GM12878 (cell line): ENCODE data around the gene GFRA1. TPM values are rescaled to one million over a fixed set of nuclear protein-coding genes. Genes with fewer than 3 reads are reported as not detected.

Experiments used
- ATAC-seq: fragments of 200-7000 bp; cut with Tn5 transposase; 3 replicates; pipeline ENCODE4 v1.9.1; 2020; ENCODE audit warnings: mild to moderate bottlenecking, moderate library complexity
- BruUV-seq: library from RNA; stranded (reverse); fragments of 400-500 nt; replicated peaks from 2 replicates; lab custom pipeline; 2021; lab: Mats Ljungman, UMichigan
- CTCF ChIA-PET: fragments of 300-600 bp; sonication (Branson Sonifier 250); formaldehyde crosslinking; extraction: SDS; loops from one replicate; lab custom pipeline; 2021; ENCODE audit warnings: inconsistent platforms; lab: Yijun Ruan, JAX
- POLR2A ChIA-PET: fragments of 350-600 bp; formaldehyde crosslinking; extraction: SDS; loops from one replicate; lab custom pipeline; 2021; ENCODE audit warnings: inconsistent platforms; lab: Charles Lee
- RAD21 ChIA-PET: fragments of 300-600 bp; sonication (Branson Sonifier 250); formaldehyde crosslinking; loops from one replicate; lab custom pipeline; 2023; ENCODE audit warnings: antibody characterized with exemption; ENCODE audit not compliant: unreplicated experiment; lab: Charles Lee
- SMC1A ChIA-PET: fragments of 300-600 bp; sonication (Branson Sonifier 250); formaldehyde crosslinking; loops from one replicate; lab custom pipeline; 2023; ENCODE audit not compliant: unreplicated experiment, uncharacterized antibody; lab: Charles Lee
- DNase-seq: peaks from one replicate; pipeline ENCODE4 v3.0.0-alpha.2; 2011; ENCODE audit warnings: low read depth, low spot score
- FAIRE-seq: peaks from 3 replicates; lab custom pipeline; 2011; peaks lifted over from hg19 to GRCh38; lab: Jason Lieb, UNC
- H2AFZ ChIP-seq: 2 replicates; pipeline ENCODE4 v1.6.0; 2011; ENCODE audit warnings: low read depth, low read length, control low read depth; ENCODE audit not compliant: control insufficient read depth
- H3K27ac ChIP-seq: 2 replicates; pipeline ENCODE4 v1.5.1; 2011; ENCODE audit warnings: control low read depth; ENCODE audit not compliant: control insufficient read depth, insufficient read depth
- H3K27me3 ChIP-seq, 2 experiments: replicated peaks in 1 of 2; 2 replicates each; pipeline versions ENCODE4 v1.6.0 to v1.6.1; 2011; ENCODE audit warnings: low read length in 1 of 2; ENCODE audit not compliant: control insufficient read depth in 2 of 2, insufficient read depth in 2 of 2
- H3K36me3 ChIP-seq, 2 experiments: 2 replicates each; pipeline ENCODE4 v1.5.1; 2011; ENCODE audit warnings: low read length in 1 of 2; ENCODE audit not compliant: control insufficient read depth in 2 of 2, insufficient read depth in 2 of 2
- H3K4me1 ChIP-seq: 2 replicates; pipeline ENCODE4 v1.6.1; 2011; ENCODE audit warnings: mild to moderate bottlenecking, low read length, moderate library complexity, mixed read lengths; ENCODE audit not compliant: control insufficient read depth, insufficient read depth
- H3K4me2 ChIP-seq: 2 replicates; pipeline ENCODE4 v1.6.0; 2011; ENCODE audit warnings: control low read depth; ENCODE audit not compliant: control insufficient read depth, insufficient read depth
- H3K4me3 ChIP-seq: fragments of 200-600 bp; sonication (generic); 2 replicates; pipeline ENCODE4 v1.5.1; 2016
- H3K79me2 ChIP-seq: 2 replicates; pipeline ENCODE4 v1.6.0; 2011; ENCODE audit warnings: low read length; ENCODE audit not compliant: control insufficient read depth, insufficient read depth
- H3K9ac ChIP-seq: 2 replicates; pipeline ENCODE4 v1.8.0; 2011; ENCODE audit warnings: low read length, control low read depth, mixed read lengths; ENCODE audit not compliant: control insufficient read depth, insufficient read depth
- H3K9me3 ChIP-seq: replicated peaks from 3 replicates; pipeline ENCODE4 v1.5.1; 2011; ENCODE audit warnings: mild to moderate bottlenecking, low read length; ENCODE audit not compliant: control insufficient read depth, insufficient read depth
- H4K20me1 ChIP-seq: 2 replicates; pipeline ENCODE4 v1.6.0; 2011; ENCODE audit not compliant: control insufficient read depth, insufficient read depth
- CEBPZ ChIP-seq: fragments of 150-350 bp; IDR thresholded peaks from 2 replicates; pipeline ENCODE4 v1.6.1; 2016; ENCODE audit warnings: low read depth, low read length
- EP300 ChIP-seq, 2 experiments: fragments of 150-350 bp in 1 of 2; IDR thresholded peaks; 2 replicates each; pipeline ENCODE4 v1.6.1; 2011 to 2012; ENCODE audit warnings: low read depth in 2 of 2, low read length in 2 of 2, borderline replicate concordance in 1 of 2, improper control_type of control experiment in 1 of 2, inconsistent platforms in 1 of 2; ENCODE audit not compliant: control insufficient read depth in 1 of 2
- ETV6 ChIP-seq, 2 experiments: fragments of 450-650 bp in 1 of 2; IDR thresholded peaks in 1 of 2; conservative IDR thresholded peaks in 1 of 2; 2 replicates each; pipeline ENCODE4 v1.6.1; 2014; ENCODE audit warnings: antibody characterized with exemption in 1 of 2, borderline replicate concordance in 1 of 2, low read depth in 1 of 2, mild to moderate bottlenecking in 1 of 2, moderate library complexity in 1 of 2
- HSF1 ChIP-seq: fragments of 150-350 bp; IDR thresholded peaks from 2 replicates; pipeline ENCODE4 v1.6.1; 2014; ENCODE audit warnings: mild to moderate bottlenecking, low read depth, low read length
- IKZF1 ChIP-seq: fragments of 450-650 bp; conservative IDR thresholded peaks from 2 replicates; pipeline ENCODE4 v1.6.1; 2017; ENCODE audit warnings: antibody characterized with exemption, mild to moderate bottlenecking
- IKZF2 ChIP-seq, 2 experiments: fragments of 450-650 bp; IDR thresholded peaks; 2 replicates each; pipeline ENCODE4 v1.6.1; 2017; ENCODE audit warnings: mild to moderate bottlenecking in 2 of 2, moderate library complexity in 2 of 2
- PBX3 ChIP-seq: IDR thresholded peaks from 2 replicates; pipeline ENCODE4 v1.6.1; 2011; ENCODE audit warnings: mild to moderate bottlenecking, low read depth, low read length, moderate library complexity; ENCODE audit not compliant: insufficient replicate concordance
- REST ChIP-seq: IDR thresholded peaks from 2 replicates; pipeline ENCODE4 v1.6.1; 2012; ENCODE audit warnings: mild to moderate bottlenecking, low read depth, low read length
- SREBF2 ChIP-seq: IDR thresholded peaks from 2 replicates; pipeline ENCODE4 v1.6.1; 2012; ENCODE audit warnings: mild to moderate bottlenecking, low read length
- ZNF207 ChIP-seq: fragments of 450-650 bp; IDR thresholded peaks from 2 replicates; pipeline ENCODE4 v1.6.1; 2014; ENCODE audit warnings: antibody characterized with exemption, mild to moderate bottlenecking, borderline replicate concordance
- ZNF622 ChIP-seq: fragments of 450-650 bp; IDR thresholded peaks from 2 replicates; pipeline ENCODE4 v1.6.1; 2017; ENCODE audit warnings: mild to moderate bottlenecking, inconsistent platforms
- ZZZ3 ChIP-seq: IDR thresholded peaks from 2 replicates; pipeline ENCODE4 v1.6.1; 2011; ENCODE audit warnings: low read depth; ENCODE audit not compliant: control insufficient read depth, insufficient read length
- WGBS: methylation state at CpG from one replicate; pipeline ENCODE4 v1.1.6; 2016; ENCODE audit warnings: low lambda C conversion rate; ENCODE audit not compliant: insufficient replicate concordance, insufficient coverage; ENCODE audit errors: missing lambda C conversion rate; 5-methylcytosine and 5-hydroxymethylcytosine counted together
- in situ Hi-C: fragments of 300-500 bp; cut with MboI; formaldehyde crosslinking; loops from 9 replicates; pipeline ENCODE4 v1.14.3; 2018; ENCODE audit warnings: mixed read lengths
- intact Hi-C: fragments of 100-400 bp; cut with micrococcal nuclease; formaldehyde crosslinking; loops from one replicate; pipeline ENCODE4 v1.14.2; 2022; ENCODE audit not compliant: unreplicated experiment
- polyA plus RNA-seq, 11 experiments: library from polyadenylated mRNA; depleted of rRNA in 4 of 11; unstranded in 6 of 11; stranded (reverse) in 5 of 11; fragments of >200 nt; fragmentation: Nextera tagmentation in 4 of 11; fragmentation: Illumina TruSeq in 1 of 11; extraction: Ambion mirVana in 4 of 11; extraction: Trizol in 1 of 11; gene quantifications; 1 replicate in 1 of 11; 2 replicates in 10 of 11; pipeline versions ENCODE4 v1.2.1 to v1.2.3, GENCODE V29; 2011 to 2016; ENCODE audit warnings: inconsistent platforms in 2 of 11, missing spikeins in 2 of 11, low read depth in 1 of 11
- total RNA-seq, 4 experiments: library from RNA; depleted of rRNA in 3 of 4; stranded (reverse); fragments of >200 nt in 3 of 4; fragmentation: Illumina TruSeq in 1 of 4; extraction: Trizol in 1 of 4; gene quantifications; 2 replicates each; pipeline versions ENCODE4 v1.2.1 to v1.2.3, GENCODE V29; 2013 to 2021

The GFRA1 gene
- total and polyA plus RNA-seq, 10 of the 15 experiments (the other 5 are each of a cell fraction or from before 2014, with no cell fraction given): 0.05 to 0.19 TPM; not detected in 8

- ChIA-PET SMC1A (no interaction called here), POLR2A (no interaction called here), CTCF (no interaction called here), RAD21 (no interaction called here)
- no peak overlapping the region for H2AFZ ChIP-seq
- H4K20me1 ChIP-seq: no peaks in the 10 kb centered on the region
- no peak overlapping the region for H3K4me2 ChIP-seq
- no peak overlapping the region for H3K9ac ChIP-seq
- no peak overlapping the region for H3K4me3 ChIP-seq
- WGBS: 36% methylated on average over 4 of the region's 4 CpGs
- no peaks in the 10 kb centered on the region for H3K9me3 ChIP-seq
- no peaks in the 10 kb centered on the region for H3K36me3 ChIP-seq
- in situ Hi-C loops: no loop called here
- no TSS peak for BruUV-seq
- no peak overlapping the region for H3K27ac ChIP-seq
- no peak for DNase-seq
- no peaks in the 10 kb centered on the region; a peak in 1 of 4 replicates for H3K27me3 ChIP-seq
- H3K4me1 ChIP-seq: no peaks in the 10 kb centered on the region
- no peak for ATAC-seq
- no peak for FAIRE-seq
- intact Hi-C loops: no loop called here
- no peaks in the 10 kb centered on the region for H3K79me2 ChIP-seq
- TF ChIP-seq ETV6 (conservative IDR thresholded peaks at IDR 0.05 in 1 of 2, IDR thresholded peaks at IDR 0.05 in 1 of 2; ENCODE audit: borderline replicate concordance in 1 of 2, low read depth in 1 of 2) (no peak), IKZF1 (no peak), CEBPZ (no peak), REST (no peak), ZZZ3 (no peak), SREBF2 (no peak), EP300 (IDR thresholded peaks at IDR 0.05; ENCODE audit: borderline replicate concordance in 1 of 2, control insufficient read depth in 1 of 2, low read depth in 2 of 2, low read length in 2 of 2) (no peak), HSF1 (no peak), IKZF2 (IDR thresholded peaks at IDR 0.05) (no peak), ZNF622 (no peak), ZNF207 (no peak), PBX3 (no peak)
Measured at GRCh38 chr10:116053910-116054309, 219.1 kb downstream of the GFRA1 start.
